GM18868 (cell line): ENCODE data around the gene HELZ2.
"Not testable (repeated sequence)": the region's sequence is repeated elsewhere in the genome, so short reads cannot be mapped to it uniquely, and the experiment has no call there.

Source experiments
- ATAC-seq: cut with Tn5 transposase; IDR thresholded peaks from one replicate; pipeline ENCODE4 v1.9.1; 2021; ENCODE audit warnings: mild to moderate bottlenecking, moderate library complexity; ENCODE audit not compliant: unreplicated experiment

The HELZ2 gene, protein sequence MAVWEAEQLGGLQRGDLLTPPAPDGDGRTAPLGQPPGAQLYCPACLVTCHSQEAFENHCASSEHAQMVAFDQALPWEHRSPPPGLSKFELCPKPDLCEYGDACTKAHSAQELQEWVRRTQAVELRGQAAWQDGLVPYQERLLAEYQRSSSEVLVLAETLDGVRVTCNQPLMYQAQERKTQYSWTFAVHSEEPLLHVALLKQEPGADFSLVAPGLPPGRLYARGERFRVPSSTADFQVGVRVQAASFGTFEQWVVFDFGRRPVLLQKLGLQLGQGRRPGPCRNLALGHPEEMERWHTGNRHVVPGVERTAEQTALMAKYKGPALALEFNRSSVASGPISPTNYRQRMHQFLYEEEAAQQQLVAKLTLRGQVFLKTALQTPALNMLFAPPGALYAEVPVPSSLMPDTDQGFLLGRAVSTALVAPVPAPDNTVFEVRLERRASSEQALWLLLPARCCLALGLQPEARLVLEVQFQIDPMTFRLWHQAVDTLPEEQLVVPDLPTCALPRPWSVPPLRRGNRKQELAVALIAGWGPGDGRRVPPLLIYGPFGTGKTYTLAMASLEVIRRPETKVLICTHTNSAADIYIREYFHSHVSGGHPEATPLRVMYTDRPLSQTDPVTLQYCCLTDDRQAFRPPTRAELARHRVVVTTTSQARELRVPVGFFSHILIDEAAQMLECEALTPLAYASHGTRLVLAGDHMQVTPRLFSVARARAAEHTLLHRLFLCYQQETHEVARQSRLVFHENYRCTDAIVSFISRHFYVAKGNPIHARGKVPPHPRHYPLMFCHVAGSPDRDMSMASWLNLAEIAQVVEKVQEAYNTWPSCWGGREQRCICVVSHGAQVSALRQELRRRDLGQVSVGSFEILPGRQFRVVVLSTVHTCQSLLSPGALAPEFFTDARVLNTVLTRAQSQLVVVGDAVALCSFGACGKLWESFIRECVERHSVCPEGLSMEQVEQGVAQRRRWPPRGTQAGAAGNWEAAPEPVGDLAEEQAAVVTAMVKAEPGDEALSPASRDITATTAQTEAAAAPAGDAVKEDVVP (N-terminal part only)

DNA sequence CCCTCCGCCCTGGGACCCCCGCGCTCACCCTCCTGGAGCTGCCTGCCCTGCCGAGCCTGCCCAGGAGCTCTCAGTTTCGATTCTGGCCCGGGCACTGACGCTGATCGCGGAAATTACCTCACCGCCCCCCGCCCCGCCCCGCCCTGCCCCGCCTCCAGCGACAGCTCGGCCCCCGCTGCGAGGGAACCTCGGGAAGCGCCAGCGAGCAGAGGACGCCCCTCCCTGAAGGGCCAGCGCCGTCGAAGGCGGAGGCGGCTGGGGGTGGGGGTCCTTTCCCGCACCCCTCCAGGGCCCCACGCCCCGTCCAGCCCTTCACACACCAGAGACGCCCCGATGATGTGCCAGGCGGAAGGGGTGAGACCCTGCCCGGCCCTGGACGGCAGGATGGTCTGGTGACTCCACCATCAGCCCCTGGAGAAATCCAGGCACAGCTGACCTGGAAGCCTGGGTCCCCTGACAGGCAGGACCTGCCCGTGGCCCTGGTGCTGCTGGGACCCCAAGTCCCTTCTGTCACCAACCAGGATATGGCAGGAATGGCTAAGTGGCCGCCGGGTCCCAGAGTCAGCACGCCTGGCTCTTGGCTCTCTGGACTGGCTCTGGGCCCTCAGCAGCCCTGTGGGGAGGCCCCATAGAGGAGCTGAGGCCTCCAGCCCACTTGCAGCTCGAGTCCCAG, at the start of gene HELZ2:
Gene HELZ2 (minus strand): TSS at position 84 of the 673 bp plus-strand sequence. CDS start 1,854 bp downstream, outside the sequence.
- no peak for ATAC-seq

DNA sequence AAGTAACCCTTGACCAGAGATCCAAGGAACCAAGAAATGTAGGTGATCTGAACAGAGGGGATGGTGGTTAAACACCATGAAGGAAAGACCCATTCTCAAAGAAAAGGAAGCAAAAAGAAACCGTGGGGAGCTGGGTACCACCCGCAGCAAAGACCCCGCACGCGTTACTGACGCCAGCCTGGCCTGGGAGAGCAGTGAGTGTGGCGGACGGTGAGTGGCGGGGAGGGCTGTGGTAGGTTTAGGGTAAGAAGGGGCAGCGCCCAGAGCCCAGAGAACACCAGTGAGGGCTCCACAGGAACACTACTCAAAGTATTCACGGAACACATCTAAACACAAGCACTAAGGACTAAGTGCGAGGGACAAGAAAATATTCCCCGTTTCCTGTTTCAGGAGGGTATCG, 48.7 kb upstream of the HELZ2 start:
- ATAC-seq, result no peak

DNA sequence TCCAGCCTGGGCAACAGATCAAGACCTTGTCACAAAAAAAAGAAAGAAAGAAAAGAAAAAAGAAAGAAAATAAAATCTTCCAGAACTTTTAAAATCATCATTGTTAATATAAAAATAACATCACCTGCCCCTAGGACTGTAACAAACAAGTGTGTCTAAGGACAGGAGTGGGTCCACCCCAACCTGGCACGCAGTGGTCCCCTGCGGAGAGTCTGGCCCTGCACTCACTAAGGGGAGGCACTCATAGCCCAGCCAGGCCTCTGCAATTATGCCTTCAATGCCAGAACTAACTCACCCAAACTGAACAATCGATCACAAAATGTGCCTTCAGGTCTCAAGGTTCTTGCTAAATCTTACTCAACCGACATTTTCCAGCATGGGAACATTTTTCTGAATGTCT, 48.1 kb upstream of the HELZ2 start:
- ATAC-seq, result no peak

DNA sequence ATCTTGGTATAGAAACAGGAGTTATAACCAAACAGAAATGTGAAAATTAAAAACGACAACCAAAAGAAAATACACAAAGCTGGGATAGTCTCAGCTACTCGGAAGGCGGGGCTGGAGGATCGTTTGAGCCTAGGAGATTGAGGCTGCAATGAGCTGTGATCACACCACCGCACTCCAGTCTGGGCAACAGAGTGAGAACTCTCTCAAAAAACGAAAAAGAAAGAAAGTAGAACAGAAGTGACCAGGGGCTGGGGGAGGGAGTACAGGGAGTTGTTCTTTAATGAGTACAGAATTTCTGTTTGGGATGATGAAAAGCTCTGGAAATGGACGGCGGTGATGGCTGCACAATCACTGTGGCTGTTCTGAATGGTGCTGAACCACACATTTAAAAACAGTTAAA, 47.0 kb upstream of the HELZ2 start:
- ATAC-seq, result no peak

DNA sequence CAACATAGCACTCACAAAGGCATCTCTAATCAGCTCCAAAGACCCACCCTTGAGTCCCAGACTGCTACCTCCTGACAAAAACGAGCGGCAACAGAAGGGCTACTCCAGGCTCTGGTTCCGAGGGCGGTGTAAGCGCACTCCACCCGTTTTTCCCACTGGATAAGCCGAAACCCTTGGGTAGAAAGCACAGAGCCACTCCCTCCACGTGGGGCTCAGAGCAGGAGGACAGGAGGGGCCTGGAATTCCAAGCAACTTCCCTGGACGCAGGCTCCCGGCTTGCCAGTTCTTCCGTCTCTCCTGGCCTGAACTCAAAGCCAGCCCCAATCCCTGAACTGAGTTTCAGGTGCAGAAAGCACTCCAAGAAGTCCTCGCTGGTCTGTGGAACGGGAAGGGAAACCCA, 45.5 kb upstream of the HELZ2 start:
- ATAC-seq, result no peak

DNA sequence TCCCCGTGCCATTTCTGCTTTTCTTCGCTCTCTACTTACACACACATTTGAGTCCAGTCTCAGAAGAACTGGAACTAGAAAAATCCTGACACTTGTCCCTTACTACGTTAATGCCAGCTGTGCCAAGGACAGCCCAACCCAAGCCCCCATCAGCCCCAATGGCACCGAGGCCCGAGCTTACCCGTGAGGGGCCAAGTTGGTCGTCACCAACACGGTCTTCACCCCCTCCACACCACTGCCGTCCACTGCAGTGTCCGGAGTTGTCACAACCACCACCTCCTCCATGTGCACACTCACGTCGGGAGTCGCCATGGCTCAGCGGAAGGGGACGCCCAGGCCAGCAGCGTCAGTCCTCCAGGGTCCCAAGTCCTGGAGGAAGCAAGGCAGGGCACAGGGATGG, 45.0 kb upstream of the HELZ2 start:
- no peak for ATAC-seq

DNA sequence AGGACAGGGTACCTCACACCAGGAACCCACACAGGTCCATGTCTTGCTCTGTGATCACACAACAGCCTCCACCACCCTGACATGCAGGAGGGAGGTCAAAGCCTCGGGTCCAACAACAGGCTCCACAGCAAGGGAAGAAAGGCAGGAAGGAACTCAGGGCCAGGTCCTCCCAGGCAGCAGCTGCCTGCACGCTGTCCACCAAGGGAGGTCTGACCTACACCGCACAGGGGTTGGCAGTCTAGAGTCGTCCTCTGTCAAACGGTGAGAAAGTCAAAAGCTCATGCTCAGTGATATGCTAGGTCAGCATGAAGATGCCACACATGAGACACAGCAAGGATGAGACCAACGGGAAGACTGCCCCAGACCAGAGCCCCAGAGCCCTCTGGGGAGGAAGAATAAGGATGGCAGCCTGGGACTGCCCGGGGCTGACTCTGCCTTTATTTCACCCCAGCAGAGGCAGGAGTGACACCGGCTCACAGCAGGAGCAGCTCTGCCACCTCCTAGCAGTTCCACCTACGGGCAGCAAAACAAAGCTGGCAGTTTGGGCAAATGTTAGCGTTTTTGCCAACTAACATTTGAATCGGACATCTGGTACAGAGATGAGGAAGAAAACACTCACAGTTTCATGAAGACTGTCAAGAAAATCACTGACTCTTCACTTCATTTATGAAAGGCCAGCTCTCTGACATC, 44.4 kb upstream of the HELZ2 start:
- ATAC-seq, result no peak

DNA sequence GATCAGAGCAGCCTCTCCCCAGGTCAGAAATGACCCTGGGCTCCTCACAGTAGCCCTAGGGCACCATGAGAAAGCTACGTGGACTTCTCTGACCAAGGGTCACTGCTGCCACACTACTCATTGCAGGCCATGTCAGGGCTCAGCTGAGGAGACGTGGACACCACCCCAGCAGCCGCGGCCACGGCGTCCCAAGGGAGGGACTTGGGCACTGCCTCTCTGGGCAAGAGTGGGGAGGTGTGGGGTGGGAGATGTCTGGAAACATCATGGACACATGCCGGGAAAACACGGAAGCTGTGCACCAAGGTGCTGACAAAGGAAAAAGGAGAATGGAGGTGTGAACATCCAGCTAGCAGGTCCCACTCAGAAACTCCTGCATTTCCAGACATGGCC, 43.8 kb upstream of the HELZ2 start:
- ATAC-seq, result no peak

DNA sequence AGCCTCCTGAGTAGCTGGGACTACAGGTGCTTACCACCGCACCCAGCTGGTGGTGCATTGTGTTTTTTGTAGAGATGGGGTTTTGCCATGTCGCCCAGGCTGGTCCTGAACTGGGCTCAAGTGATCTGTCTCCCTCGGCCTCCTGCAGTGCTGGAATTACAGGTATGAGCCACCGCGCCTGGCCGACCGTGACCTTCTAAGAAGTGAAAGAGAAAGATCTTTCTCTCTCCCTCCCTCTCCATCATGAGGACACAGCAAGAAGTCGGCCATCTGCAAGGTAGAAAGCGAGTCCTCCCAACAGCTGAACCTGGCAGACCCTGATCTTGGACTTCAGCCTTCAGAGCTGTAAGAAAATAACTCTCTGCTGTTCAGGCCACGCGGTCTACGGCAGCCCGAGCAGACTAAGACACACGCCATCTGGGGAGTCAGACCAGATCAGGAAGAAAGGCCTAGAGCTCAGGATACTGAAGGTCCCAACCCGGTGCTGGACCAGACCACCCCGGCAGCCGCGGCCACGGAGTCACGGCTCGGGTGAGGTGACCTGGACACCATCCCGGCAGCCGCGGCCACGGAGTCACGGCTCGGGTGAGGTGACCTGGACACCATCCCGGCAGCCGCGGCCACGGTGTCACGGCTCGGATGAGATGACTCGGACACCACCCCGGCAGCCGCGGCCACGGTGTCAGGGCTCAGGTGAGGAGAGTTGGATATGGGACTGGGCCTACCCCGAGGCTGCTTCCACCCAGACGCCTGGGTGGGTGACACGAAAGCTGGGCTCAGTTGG, 43.2 kb upstream of the HELZ2 start:
- no peak for ATAC-seq

DNA sequence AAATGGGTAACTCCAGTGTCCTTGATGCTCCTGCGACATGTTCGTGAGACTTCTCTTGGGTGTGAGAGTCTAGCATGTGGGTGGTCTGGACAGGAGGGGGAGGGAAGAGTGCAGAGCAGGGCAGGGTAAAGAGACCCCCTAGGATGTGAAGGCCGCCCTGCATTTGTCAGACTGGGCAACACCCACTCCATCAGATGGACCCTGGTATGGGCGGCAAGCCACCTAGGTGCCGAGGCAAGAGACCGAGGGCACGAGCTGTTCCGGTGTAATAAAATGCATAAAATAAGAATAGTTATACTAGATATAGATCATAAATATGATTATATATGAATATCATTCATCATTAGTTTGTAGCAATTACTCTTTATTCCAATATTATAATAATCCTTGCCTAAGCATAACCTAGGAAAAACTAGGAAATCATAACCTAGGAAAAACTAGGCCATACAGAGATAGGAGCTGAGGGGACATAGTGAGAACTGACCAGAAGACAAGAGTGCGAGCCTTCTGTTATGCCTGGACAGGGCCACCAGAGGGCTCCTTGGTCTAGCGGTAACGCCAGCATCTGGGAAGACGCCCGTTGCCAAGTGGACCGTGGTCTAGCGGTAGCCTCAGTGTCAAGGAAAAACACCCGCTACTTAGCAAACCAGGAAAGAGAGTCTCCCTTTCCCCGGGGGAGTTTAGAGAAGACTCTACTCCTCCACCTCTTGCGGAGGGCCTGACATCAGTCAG, 40.0 kb upstream of the HELZ2 start:
- ATAC-seq, result not testable (repeated sequence)

DNA sequence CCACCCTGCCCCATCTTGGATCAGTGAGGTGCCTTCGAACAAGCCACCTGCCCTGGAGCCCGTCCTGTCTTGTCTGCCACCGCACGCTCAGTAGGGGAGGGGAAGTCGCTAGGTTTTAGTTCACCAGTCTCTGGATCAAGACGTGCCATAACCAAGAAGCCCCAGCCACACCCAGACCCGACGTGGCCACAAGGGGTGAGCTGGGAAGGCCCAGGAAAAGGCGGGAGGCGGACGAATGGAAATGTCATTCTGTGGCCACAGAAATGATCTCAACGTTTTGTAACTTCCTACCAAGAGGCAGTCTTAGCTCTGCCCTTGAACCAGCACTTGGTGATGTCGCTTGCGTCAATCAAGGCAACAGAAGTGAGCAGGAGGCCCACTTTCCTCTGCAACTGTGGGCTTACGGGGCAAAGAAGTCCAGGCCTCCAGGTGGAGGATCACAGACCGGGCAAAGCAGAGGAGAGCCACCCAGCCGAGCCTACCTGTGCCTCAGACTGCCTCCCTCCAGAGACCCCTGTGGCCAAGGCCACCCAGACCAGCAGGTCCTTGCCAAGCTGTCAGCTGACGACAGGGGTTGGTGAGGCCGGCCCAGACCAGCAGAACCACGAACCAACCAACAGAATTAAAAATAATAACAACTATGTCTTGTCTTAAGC, 38.4 kb upstream of the HELZ2 start:
- ATAC-seq, result no peak

DNA sequence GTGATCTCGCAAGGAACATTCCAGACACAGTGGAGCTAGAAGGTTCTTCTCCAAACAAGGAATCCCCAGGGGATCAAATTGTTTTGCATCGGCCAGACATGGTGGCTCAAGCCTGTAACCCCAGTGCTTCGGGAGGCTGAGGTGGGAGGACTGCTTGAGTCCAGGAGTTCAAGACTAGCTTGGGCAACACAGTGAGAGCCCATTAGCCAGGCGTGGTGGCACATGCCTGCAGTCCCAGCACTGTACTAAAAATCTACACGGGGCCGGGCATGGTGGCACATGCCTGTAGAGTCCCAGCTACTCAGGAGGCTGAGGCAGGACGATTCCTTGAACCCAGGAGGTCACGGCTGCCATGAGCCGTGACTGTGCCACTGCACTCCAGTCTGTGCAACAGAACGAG, 37.6 kb upstream of the HELZ2 start:
- no peak for ATAC-seq

DNA sequence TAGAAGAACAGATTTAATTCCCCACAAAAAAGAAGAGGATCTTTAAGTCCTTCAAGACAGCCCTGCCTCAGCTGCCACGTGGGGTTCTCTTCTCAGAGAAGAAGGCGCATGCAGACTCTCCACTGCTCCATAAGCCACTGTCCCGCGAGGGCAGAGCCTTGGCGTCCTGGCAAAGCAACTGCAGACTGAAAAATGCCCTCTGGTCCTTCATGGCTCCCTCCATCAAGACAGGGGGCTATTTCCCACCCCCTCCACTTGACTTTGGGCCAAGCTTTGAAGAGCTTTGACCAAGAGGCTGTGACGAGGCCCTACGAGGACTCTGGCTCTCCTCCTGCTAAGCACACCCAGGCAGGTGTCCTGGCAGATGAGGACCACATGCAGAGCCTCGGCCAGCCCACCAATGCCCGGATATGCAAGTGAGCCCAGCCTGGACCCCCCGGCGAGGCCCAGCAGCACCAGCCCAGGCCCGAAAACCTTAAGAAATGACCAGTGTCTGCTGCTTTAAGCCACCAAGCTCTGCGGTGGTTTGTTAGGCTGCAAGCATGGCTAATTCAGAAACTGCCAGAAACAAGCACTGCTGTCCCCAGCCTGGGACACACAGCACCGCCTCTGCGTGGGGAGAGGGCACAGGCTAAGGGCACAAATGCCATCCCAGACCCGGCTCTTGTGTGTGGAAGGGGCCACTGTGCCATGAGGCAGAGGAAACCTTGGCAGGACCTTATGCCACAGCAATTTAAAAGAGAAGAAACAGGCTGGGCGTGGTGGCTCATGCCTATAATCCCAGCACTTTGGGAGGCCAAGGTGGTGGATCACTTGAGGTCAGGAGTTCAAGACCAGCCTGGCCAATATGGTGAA, 36.8 kb upstream of the HELZ2 start:
- no peak for ATAC-seq

DNA sequence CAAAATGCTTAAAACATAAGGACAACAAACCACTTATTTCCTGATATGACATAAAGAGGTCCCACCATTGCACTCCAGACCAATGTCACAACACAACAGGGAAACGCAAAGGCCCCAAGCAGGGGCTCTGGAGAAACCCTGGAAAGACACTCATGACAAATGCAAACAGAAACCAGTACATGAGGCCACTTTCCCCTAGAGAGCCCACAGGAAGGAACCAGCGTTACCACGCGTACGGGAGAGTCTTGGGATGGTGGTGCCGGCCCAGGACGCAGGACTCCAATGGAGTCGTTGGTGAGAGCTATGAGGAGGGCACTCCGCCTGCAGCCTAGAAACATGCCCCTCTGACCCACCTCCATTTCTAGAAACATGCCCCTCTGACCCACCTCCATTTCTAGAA, 32.6 kb upstream of the HELZ2 start:
- ATAC-seq, result no peak

DNA sequence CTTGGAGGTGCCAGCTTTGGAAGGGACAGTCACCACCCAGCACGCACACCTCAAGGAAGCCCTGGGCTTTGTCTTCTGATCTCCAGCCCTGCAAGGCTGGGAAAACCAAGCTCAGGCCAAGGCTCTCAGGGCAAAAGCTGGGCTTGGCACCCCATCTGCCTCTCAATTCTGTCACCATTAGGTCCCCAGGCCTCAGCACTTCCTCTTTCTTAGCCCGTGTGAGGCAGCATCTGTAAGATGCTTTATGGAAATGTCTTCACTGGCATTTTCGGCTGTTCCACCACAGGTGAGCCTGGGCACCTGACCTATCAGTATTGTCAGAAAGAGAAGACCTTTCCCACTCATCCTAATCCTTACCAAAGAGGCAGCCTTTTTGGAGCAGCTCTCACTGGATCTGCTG, 28.3 kb upstream of the HELZ2 start:
- no peak for ATAC-seq

DNA sequence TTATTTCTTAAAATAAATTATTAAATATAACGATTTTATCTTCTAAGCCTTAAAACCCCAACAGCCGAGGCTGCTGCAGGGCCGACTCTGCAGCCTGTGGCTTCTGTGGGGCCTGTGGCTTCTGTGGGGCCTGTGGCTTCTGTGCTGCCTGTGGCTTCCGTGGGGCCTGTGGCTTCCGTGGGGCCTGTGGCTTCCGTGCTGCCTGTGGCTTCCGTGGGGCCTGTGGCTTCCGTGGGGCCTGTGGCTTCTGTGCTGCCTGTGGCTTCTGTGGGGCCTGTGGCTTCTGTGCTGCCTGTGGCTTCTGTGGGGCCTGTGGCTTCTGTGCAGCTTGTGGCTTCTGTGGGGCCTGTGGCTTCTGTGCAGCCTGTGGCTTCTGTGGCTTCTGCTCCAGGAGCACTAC, 27.6 kb upstream of the HELZ2 start:
- not testable (repeated sequence) for ATAC-seq

DNA sequence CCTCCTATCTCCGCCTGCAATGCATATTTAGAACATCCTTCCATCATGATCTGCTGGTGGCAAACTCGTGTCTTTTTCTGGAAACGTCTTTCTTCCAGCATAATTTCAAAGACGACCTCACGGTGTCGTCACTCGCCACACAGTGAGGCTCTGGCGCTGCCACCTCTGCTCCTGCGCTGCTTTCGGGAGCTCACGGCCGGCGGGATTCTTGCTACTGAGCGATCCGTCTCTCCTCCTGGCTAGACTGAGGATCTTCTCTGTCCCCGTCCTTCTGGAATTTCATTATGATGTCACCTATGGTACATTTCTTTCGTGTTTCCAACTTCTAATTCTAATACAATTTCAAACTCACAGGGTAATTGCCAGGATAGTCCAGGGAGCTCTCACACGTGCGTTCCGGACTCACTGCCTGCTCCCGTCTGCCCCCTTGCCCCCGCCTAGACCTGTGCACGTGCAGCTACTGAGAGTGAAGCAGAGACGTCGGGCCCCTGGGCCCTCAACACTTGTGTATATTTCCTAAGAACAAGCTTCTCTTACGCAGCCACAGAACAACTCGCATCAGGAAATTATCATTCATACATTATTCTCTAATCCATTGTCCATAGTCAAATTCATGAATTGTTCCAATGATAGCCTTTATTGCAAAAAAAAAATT, 25.5 kb upstream of the HELZ2 start:
- ATAC-seq, result no peak
